Hepatocyte (in vitro differentiated cells): Measurements from ENCODE around the gene CDK13. TPM values are rescaled to one million over a fixed set of nuclear protein-coding genes. Genes with fewer than 3 reads are reported as not detected.

Source experiments
- DNase-seq: peaks from one replicate; pipeline ENCODE4 v3.0.0-alpha.2; 2016; ENCODE audit warnings: low spot score
- H2AFZ ChIP-seq: fragments of 200-600 bp; sonication (generic); 2 replicates; pipeline ENCODE4 v1.6.0; 2016; ENCODE audit warnings: antibody characterized with exemption, mild to moderate bottlenecking
- H3K27ac ChIP-seq: fragments of 200-600 bp; sonication (generic); 2 replicates; pipeline ENCODE4 v1.5.1; 2016; ENCODE audit warnings: mild to moderate bottlenecking
- H3K27me3 ChIP-seq: fragments of 200-600 bp; sonication (generic); 2 replicates; pipeline ENCODE4 v1.6.1; 2016
- H3K36me3 ChIP-seq: fragments of 200-600 bp; sonication (generic); replicated peaks from 2 replicates; pipeline ENCODE4 v1.5.1; 2016; ENCODE audit warnings: low read depth; ENCODE audit not compliant: insufficient read depth
- H3K4me1 ChIP-seq: fragments of 200-600 bp; sonication (generic); 2 replicates; pipeline ENCODE4 v1.5.1; 2016; ENCODE audit warnings: mild to moderate bottlenecking, moderate library complexity; ENCODE audit not compliant: insufficient read depth
- H3K4me2 ChIP-seq: fragments of 200-600 bp; sonication (generic); 2 replicates; pipeline ENCODE4 v1.6.0; 2016
- H3K4me3 ChIP-seq: fragments of 200-600 bp; sonication (generic); 2 replicates; pipeline ENCODE4 v1.5.1; 2016; ENCODE audit warnings: mild to moderate bottlenecking
- H3K79me2 ChIP-seq: fragments of 200-600 bp; sonication (generic); 2 replicates; pipeline ENCODE4 v1.6.0; 2017; ENCODE audit warnings: mild to moderate bottlenecking
- H3K9me2 ChIP-seq: fragments of 200-600 bp; sonication (generic); replicated peaks from 2 replicates; pipeline ENCODE4 v1.6.0; 2017; ENCODE audit warnings: mild to moderate bottlenecking; ENCODE audit not compliant: insufficient read depth
- H3K9me3 ChIP-seq: fragments of 200-600 bp; sonication (generic); 2 replicates; pipeline ENCODE4 v1.5.1; 2016; ENCODE audit warnings: low read depth, mild to moderate bottlenecking
- H4K20me1 ChIP-seq: fragments of 200-600 bp; sonication (generic); 2 replicates; pipeline ENCODE4 v1.6.0; 2016; ENCODE audit warnings: mild to moderate bottlenecking; ENCODE audit not compliant: insufficient read depth, poor library complexity, severe bottlenecking
- EZH2 ChIP-seq: fragments of 200-600 bp; sonication (generic); IDR thresholded peaks from 2 replicates; pipeline ENCODE4 v1.6.1; 2016; ENCODE audit warnings: antibody characterized with exemption, mild to moderate bottlenecking, borderline replicate concordance
- EZH2phosphoT487 ChIP-seq: fragments of 200-600 bp; sonication (generic); IDR thresholded peaks from one replicate; pipeline ENCODE4 v1.6.1; 2018; ENCODE audit warnings: antibody characterized with exemption, mild to moderate bottlenecking, low read depth, moderate library complexity; ENCODE audit not compliant: unreplicated experiment, severe bottlenecking
- WGBS: methylation state at CpG from one replicate; pipeline ENCODE4 v1.1.6; 2016; ENCODE audit warnings: low lambda C conversion rate; ENCODE audit errors: missing lambda C conversion rate; 5-methylcytosine and 5-hydroxymethylcytosine counted together
- polyA plus RNA-seq: library from polyadenylated mRNA; unstranded; fragments of >200 nt; fragmentation: Nextera tagmentation; extraction: Ambion mirVana; gene quantifications from 2 replicates; pipeline ENCODE4 v1.2.1, GENCODE V29; 2016
- total RNA-seq: library from RNA; depleted of rRNA; stranded (reverse); fragments of >200 nt; gene quantifications from 2 replicates; pipeline ENCODE4 v1.2.3, GENCODE V29; 2014
- TF ChIP-seq, protein P1 (sequence below): fragments of 200-600 bp; sonication (generic); IDR thresholded peaks from 2 replicates; pipeline ENCODE4 v1.5.1; 2016; ENCODE audit warnings: antibody characterized with exemption, mild to moderate bottlenecking; ENCODE audit not compliant: poor library complexity

CDK13 gene
- total and polyA plus RNA-seq, 2 experiments from 2014 or later = 36.1 to 76.0 TPM

DNA sequence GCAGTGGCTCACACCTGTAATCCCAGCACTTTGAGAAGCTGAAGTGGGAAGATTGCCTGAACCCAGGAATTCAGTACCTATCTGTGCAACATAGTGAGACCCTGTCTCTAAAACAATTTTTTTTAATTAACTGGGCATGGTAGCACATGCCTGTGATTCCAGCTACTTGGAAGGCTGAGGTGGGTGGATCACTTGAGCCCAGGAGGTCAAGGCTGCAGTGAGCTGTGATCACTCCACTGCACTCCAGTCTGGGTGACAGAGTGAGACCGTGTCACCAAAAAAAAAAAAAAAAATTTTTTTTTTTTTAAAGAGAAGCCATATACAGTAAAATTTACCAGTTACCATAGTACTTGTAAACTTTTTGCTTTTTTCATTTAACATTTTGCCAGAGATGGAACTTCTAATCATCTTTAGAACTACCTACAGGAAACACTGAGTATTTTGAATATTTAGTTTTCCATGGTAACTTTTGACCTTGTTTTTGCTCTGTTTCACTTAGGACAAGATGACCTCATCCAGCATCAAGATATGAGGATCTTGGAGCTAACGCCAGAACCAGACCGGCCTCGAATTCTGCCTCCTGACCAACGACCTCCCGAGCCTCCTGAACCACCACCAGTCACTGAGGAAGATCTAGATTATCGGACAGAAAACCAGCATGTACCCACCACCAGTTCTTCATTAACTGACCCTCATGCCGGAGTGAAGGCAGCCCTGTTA, 143.7 kb downstream of the CDK13 start:
- H4K20me1 ChIP-seq = no peaks in the 10 kb centered on the region
- 87% methylated on average over 8 of the region's 8 CpGs for WGBS
- no peaks in the 10 kb centered on the region for H3K9me3 ChIP-seq
- H3K4me3 ChIP-seq = no peak overlapping the region
- H3K27ac ChIP-seq = no peak overlapping the region
- TF ChIP-seq EZH2 = no peak
- TF ChIP-seq, protein P1, sequence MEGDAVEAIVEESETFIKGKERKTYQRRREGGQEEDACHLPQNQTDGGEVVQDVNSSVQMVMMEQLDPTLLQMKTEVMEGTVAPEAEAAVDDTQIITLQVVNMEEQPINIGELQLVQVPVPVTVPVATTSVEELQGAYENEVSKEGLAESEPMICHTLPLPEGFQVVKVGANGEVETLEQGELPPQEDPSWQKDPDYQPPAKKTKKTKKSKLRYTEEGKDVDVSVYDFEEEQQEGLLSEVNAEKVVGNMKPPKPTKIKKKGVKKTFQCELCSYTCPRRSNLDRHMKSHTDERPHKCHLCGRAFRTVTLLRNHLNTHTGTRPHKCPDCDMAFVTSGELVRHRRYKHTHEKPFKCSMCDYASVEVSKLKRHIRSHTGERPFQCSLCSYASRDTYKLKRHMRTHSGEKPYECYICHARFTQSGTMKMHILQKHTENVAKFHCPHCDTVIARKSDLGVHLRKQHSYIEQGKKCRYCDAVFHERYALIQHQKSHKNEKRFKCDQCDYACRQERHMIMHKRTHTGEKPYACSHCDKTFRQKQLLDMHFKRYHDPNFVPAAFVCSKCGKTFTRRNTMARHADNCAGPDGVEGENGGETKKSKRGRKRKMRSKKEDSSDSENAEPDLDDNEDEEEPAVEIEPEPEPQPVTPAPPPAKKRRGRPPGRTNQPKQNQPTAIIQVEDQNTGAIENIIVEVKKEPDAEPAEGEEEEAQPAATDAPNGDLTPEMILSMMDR = no peak
- no peak for TF ChIP-seq EZH2phosphoT487
- no peaks in the 10 kb centered on the region for H3K9me2 ChIP-seq
- no peak overlapping the region for H3K4me2 ChIP-seq
- H3K36me3 ChIP-seq = no peaks in the 10 kb centered on the region
- no peak for DNase-seq
- H2AFZ ChIP-seq = no peak overlapping the region
- peaks cover 3% of the 10 kb centered on the region for H3K4me1 ChIP-seq
- peaks cover 6% of the 10 kb centered on the region for H3K79me2 ChIP-seq
- no peaks in the 10 kb centered on the region for H3K27me3 ChIP-seq

DNA sequence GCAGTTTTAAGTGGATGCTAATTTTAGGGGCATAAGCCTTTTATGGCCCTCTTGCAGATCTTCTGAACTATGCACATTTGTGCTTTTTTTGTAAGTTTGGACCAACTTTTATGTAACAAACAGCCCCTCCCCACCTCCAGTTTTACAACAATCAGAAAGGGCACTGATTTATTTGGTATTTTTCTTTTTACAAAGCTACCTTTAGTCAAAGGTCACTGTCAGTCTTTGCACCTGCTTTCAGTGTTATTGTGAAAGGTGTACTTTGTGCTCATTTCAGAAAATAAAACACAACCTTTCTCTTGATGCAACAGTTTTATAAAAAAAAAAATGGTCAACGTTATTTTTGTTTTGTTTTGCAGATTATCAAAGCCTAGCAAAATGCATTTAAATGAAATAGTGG, 145.2 kb downstream of the CDK13 start:
- WGBS = 44% methylated on average over 1 of the region's 1 CpG
- Histone ChIP-seq H3K9me3 (no peaks in the 10 kb centered on the region), H3K27ac (no peak overlapping the region), H3K9me2 (no peaks in the 10 kb centered on the region), H3K4me3 (no peak overlapping the region), H2AFZ (no peak overlapping the region), H3K79me2 (peaks cover 6% of the 10 kb centered on the region), H4K20me1 (no peaks in the 10 kb centered on the region), H3K36me3 (no peaks in the 10 kb centered on the region), H3K4me1 (peaks cover 3% of the 10 kb centered on the region), H3K4me2 (no peak overlapping the region), H3K27me3 (no peaks in the 10 kb centered on the region)
- TF ChIP-seq, protein P1 = no peak
- no peak for TF ChIP-seq EZH2phosphoT487
- no peak for TF ChIP-seq EZH2
- DNase-seq = no peak

DNA sequence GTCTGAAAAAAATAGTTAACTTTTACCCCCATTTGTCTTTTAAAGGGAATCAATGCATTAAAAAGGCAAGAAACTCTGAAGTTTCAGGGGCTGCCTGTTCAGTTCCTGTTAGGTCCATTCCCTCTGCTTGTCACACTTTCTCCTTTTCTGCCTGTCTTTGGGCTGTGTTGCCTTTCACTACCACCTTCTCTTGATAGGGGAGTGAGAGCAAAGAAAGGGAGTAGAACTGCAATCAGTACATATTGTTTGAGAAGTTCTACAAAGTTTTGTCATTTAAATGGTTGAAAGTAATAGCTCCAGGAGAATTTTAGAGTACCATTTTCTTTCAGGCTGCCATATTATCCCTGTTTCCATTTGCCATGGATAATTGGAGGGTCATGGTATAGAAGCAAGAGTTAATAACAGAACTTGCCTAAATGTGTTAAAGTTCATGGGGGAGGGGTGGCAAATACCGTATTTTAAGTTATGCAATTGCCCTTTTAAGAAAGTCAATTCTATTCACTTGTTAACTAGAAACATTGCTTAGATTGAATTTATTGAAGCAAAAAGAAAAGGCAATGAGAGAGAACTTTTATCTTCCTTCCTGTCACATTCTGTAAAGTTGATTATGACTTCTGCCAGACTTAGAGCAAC, 145.8 kb downstream of the CDK13 start:
- Histone ChIP-seq H3K4me1 (peaks cover 3% of the 10 kb centered on the region), H3K4me3 (no peak overlapping the region), H4K20me1 (no peaks in the 10 kb centered on the region), H3K36me3 (no peaks in the 10 kb centered on the region), H3K9me2 (no peaks in the 10 kb centered on the region), H3K4me2 (no peak overlapping the region), H2AFZ (no peak overlapping the region), H3K27ac (peak overlapping the region; percentile 21), H3K9me3 (no peaks in the 10 kb centered on the region), H3K79me2 (peaks cover 6% of the 10 kb centered on the region), H3K27me3 (no peaks in the 10 kb centered on the region)
- no peak for TF ChIP-seq EZH2
- TF ChIP-seq, protein P1 = no peak
- 38% methylated on average over 1 of the region's 1 CpG for WGBS
- DNase-seq = no peak
